H9 (cell line): Measurements from ENCODE around the gene CD300H. TPM values are rescaled to one million over a fixed set of nuclear protein-coding genes. Genes with fewer than 3 reads are reported as not detected.

Experiments
- DNase-seq: peaks from one replicate; pipeline ENCODE4 v3.0.0-alpha.2; 2017
- H2AFZ ChIP-seq: one replicate; pipeline ENCODE4 v1.6.1; 2013; ENCODE audit warnings: mild to moderate bottlenecking, low read length, control low read depth, moderate library complexity
- H2AK5ac ChIP-seq: 2 replicates; pipeline ENCODE4 v1.6.1; 2013; ENCODE audit warnings: low read length, control low read depth, mixed read lengths; ENCODE audit not compliant: insufficient read length
- H2BK120ac ChIP-seq: one replicate; pipeline ENCODE4 v1.6.1; 2013; ENCODE audit warnings: low read depth, mild to moderate bottlenecking, low read length, control low read depth, inconsistent platforms; ENCODE audit not compliant: poor library complexity, severe bottlenecking
- H2BK12ac ChIP-seq: 2 replicates; pipeline ENCODE4 v1.6.1; 2013; ENCODE audit warnings: low read length, control low read depth, mixed read lengths, low read depth; ENCODE audit not compliant: insufficient read length
- H2BK15ac ChIP-seq: 2 replicates; pipeline ENCODE4 v1.6.1; 2013; ENCODE audit warnings: low read depth, low read length, control low read depth
- H2BK20ac ChIP-seq: one replicate; pipeline ENCODE4 v1.6.1; 2013; ENCODE audit warnings: low read depth, mild to moderate bottlenecking, low read length, control low read depth, inconsistent platforms; ENCODE audit not compliant: poor library complexity, severe bottlenecking
- H2BK5ac ChIP-seq: 2 replicates; pipeline ENCODE4 v1.6.1; 2013; ENCODE audit warnings: low read length, control low read depth, mixed read lengths; ENCODE audit not compliant: insufficient read length
- H3K14ac ChIP-seq: 2 replicates; pipeline ENCODE4 v1.6.1; 2013; ENCODE audit warnings: low read length, control low read depth; ENCODE audit not compliant: insufficient read depth
- H3K18ac ChIP-seq: 2 replicates; pipeline ENCODE4 v1.6.1; 2013; ENCODE audit warnings: low read depth, mild to moderate bottlenecking, mixed read lengths, low read length, control low read depth; ENCODE audit not compliant: insufficient read length
- H3K23ac ChIP-seq: 2 replicates; pipeline ENCODE4 v1.6.1; 2013; ENCODE audit warnings: low read length, control low read depth, mixed read lengths, low read depth; ENCODE audit not compliant: insufficient read length
- H3K23me2 ChIP-seq: 2 replicates; pipeline ENCODE4 v1.6.1; 2013; ENCODE audit warnings: low read depth, mild to moderate bottlenecking, mixed read lengths, low read length, control low read depth; ENCODE audit not compliant: insufficient read length, poor library complexity, severe bottlenecking
- H3K27ac ChIP-seq: 2 replicates; pipeline ENCODE4 v1.5.1; 2013; ENCODE audit warnings: low read length, control low read depth, mixed read lengths, low read depth; ENCODE audit not compliant: insufficient read length
- H3K27me3 ChIP-seq: 2 replicates; pipeline ENCODE4 v1.6.1; 2013; ENCODE audit warnings: low read length, control low read depth, inconsistent platforms; ENCODE audit not compliant: insufficient read depth
- H3K4ac ChIP-seq: 2 replicates; pipeline ENCODE4 v1.6.1; 2013; ENCODE audit warnings: low read depth, mild to moderate bottlenecking, control low read depth, inconsistent platforms, low read length, moderate library complexity
- H3K4me1 ChIP-seq: 2 replicates; pipeline ENCODE4 v1.6.1; 2013; ENCODE audit warnings: low read length, control low read depth, inconsistent platforms; ENCODE audit not compliant: insufficient read depth
- H3K4me2 ChIP-seq: 2 replicates; pipeline ENCODE4 v1.6.1; 2013; ENCODE audit warnings: low read length, control low read depth, mixed read lengths; ENCODE audit not compliant: insufficient read length, insufficient read depth
- H3K56ac ChIP-seq: 2 replicates; pipeline ENCODE4 v1.6.1; 2013; ENCODE audit warnings: low read depth, mild to moderate bottlenecking, mixed read lengths, low read length, control low read depth; ENCODE audit not compliant: insufficient read length
- H3K79me1 ChIP-seq: 2 replicates; pipeline ENCODE4 v1.6.1; 2013; ENCODE audit warnings: low read depth, mild to moderate bottlenecking, moderate library complexity, low read length, control low read depth, inconsistent platforms; ENCODE audit not compliant: insufficient read depth, poor library complexity, severe bottlenecking
- H3K79me2 ChIP-seq: 2 replicates; pipeline ENCODE4 v1.6.1; 2013; ENCODE audit warnings: low read length, control low read depth, inconsistent platforms; ENCODE audit not compliant: insufficient read depth
- H3K9ac ChIP-seq: 2 replicates; pipeline ENCODE4 v1.6.1; 2013; ENCODE audit warnings: low read length, control low read depth, mixed read lengths; ENCODE audit not compliant: insufficient read length; ENCODE audit errors: extremely low read depth
- H3K9me3 ChIP-seq: one replicate; pipeline ENCODE4 v1.6.1; 2013; ENCODE audit warnings: low read depth, low read length, inconsistent platforms; ENCODE audit not compliant: control insufficient read depth
- H3T11ph ChIP-seq: one replicate; pipeline ENCODE4 v1.6.1; 2013; ENCODE audit warnings: mild to moderate bottlenecking, low read length, control low read depth, inconsistent platforms
- H4K20me1 ChIP-seq: one replicate; pipeline ENCODE4 v1.6.1; 2013; ENCODE audit not compliant: control insufficient read depth, insufficient read length, insufficient read depth
- H4K5ac ChIP-seq: 2 replicates; pipeline ENCODE4 v1.6.1; 2013; ENCODE audit warnings: low read depth, mild to moderate bottlenecking, mixed read lengths, low read length, control low read depth; ENCODE audit not compliant: insufficient read length
- H4K8ac ChIP-seq: replicated peaks from 2 replicates; pipeline ENCODE4 v1.6.1; 2013; ENCODE audit warnings: low read length, control low read depth, mixed read lengths, low read depth; ENCODE audit not compliant: insufficient read length
- H4K91ac ChIP-seq: 2 replicates; pipeline ENCODE4 v1.6.1; 2013; ENCODE audit warnings: low read depth, mild to moderate bottlenecking, moderate library complexity, mixed read lengths, low read length, control low read depth; ENCODE audit not compliant: insufficient read length
- H3K27ac Mint-ChIP-seq, 3 experiments: 2 replicates in 2 of 3; 3 replicates in 1 of 3; pipeline ENCODE4 v1.8.0; 2020 to 2021; ENCODE audit warnings: mixed read lengths in 3 of 3, mild to moderate bottlenecking in 1 of 3, moderate library complexity in 1 of 3
- H3K27me3 Mint-ChIP-seq: 2 replicates; pipeline ENCODE4 v1.8.0; 2021; ENCODE audit warnings: low read depth, mild to moderate bottlenecking, moderate library complexity, mixed read lengths
- H3K36me3 Mint-ChIP-seq, 3 experiments: 2 replicates in 2 of 3; 3 replicates in 1 of 3; pipeline ENCODE4 v1.8.0; 2020 to 2021; ENCODE audit warnings: low read depth in 3 of 3, mixed read lengths in 3 of 3; ENCODE audit not compliant: insufficient read depth in 1 of 3
- H3K4me1 Mint-ChIP-seq, 2 experiments: 2 replicates each; pipeline ENCODE4 v1.8.0; 2020; ENCODE audit warnings: mixed read lengths in 2 of 2
- H3K4me3 Mint-ChIP-seq, 2 experiments: 2 replicates in 1 of 2; 3 replicates in 1 of 2; pipeline ENCODE4 v1.8.0; 2020 to 2021; ENCODE audit warnings: mild to moderate bottlenecking in 2 of 2, mixed read lengths in 2 of 2, moderate library complexity in 1 of 2
- H3K9me3 Mint-ChIP-seq, 2 experiments: 2 replicates in 1 of 2; 3 replicates in 1 of 2; pipeline ENCODE4 v1.8.0; 2020; ENCODE audit warnings: mild to moderate bottlenecking in 2 of 2, mixed read lengths in 2 of 2, moderate library complexity in 1 of 2
- CTCF ChIP-seq: fragments of 200-600 bp; sonication (generic); conservative IDR thresholded peaks from 3 replicates; pipeline ENCODE4 v1.8.0; 2021; ENCODE audit warnings: antibody characterized with exemption, mild to moderate bottlenecking
- WGBS: extraction: QIAGEN DNeasy Blood & Tissue Kit; methylation state at CpG from one replicate; pipeline ENCODE4 v1.1.7; 2013; ENCODE audit warnings: missing lambda C conversion rate, low lambda C conversion rate, mixed read lengths; ENCODE audit not compliant: insufficient read length; ENCODE audit errors: extremely low coverage; 5-methylcytosine and 5-hydroxymethylcytosine counted together
- total RNA-seq: library from RNA; stranded (reverse); gene quantifications from 2 replicates; pipeline ENCODE4 v1.2.1, GENCODE V29; 2021

The CD300H gene
- total RNA-seq, 1 experiment from 2014 or later: not detected

GRCh38 chr17:74531231-74531761 lies 36.0 kb downstream of the CD300H start, which contains the start of gene CD300LB:
Gene CD300LB (minus strand): TSS chr17:74531475. CDS start chr17:74531350, 125 bp downstream.
- Mint-ChIP-seq H3K4me1 (peaks cover 8 to 10% of the 10 kb centered on the region in 2 experiments), H3K36me3 (no peaks in the 10 kb centered on the region; a peak in 2 of 7 replicates)

More at GRCh38 chr17:74531231-74531761, 36.0 kb downstream of the CD300H start, which contains the start of gene CD300LB:
- Mint-ChIP-seq H3K9me3 (no peaks in the 10 kb centered on the region; a peak in 2 of 5 replicates), H3K27me3 (peaks cover 54% of the 10 kb centered on the region), H3K27ac (peak within 1 kb of the TSS in 1 of 3 experiments; percentile 9; a peak in 1 of 7 replicates), H3K4me3 (no peak within 1 kb of the TSS)
- no CpG with 5 or more reads among the region's 10 CpGs for WGBS
- DNase-seq: peak; percentile 25
- H2BK20ac ChIP-seq: no peak within 1 kb of the TSS
- H4K8ac ChIP-seq: no peak within 1 kb of the TSS
- no peak within 1 kb of the TSS for H3K4ac ChIP-seq
- peaks cover 2% of the 10 kb centered on the region for H3K4me1 ChIP-seq
- H2AK5ac ChIP-seq: no peak within 1 kb of the TSS
- H3K27ac ChIP-seq: no peak within 1 kb of the TSS
- H4K91ac ChIP-seq: no peak within 1 kb of the TSS
- H3T11ph ChIP-seq: no peak within 1 kb of the TSS
- no peak within 1 kb of the TSS for H3K9ac ChIP-seq
- H3K27me3 ChIP-seq: no peaks in the 10 kb centered on the region; the same call in 1 of the 2 replicates
- no peak within 1 kb of the TSS for H2BK120ac ChIP-seq
- H3K9me3 ChIP-seq: no peaks in the 10 kb centered on the region
- no peak for TF ChIP-seq CTCF
- H3K79me2 ChIP-seq: no peaks in the 10 kb centered on the region
- no peaks in the 10 kb centered on the region for H4K20me1 ChIP-seq
- H2BK12ac ChIP-seq: peak within 1 kb of the TSS; percentile 98
- no peak within 1 kb of the TSS; the same call in 1 of the 2 replicates for H3K14ac ChIP-seq
- H3K4me2 ChIP-seq: no peak within 1 kb of the TSS
- H3K23ac ChIP-seq: no peak within 1 kb of the TSS
- no peak within 1 kb of the TSS for H3K56ac ChIP-seq
- no peak within 1 kb of the TSS for H2AFZ ChIP-seq
- no peak within 1 kb of the TSS for H2BK5ac ChIP-seq
- no peaks in the 10 kb centered on the region for H3K79me1 ChIP-seq
- H3K23me2 ChIP-seq: no peaks in the 10 kb centered on the region
- no peak within 1 kb of the TSS for H3K18ac ChIP-seq
- no peak within 1 kb of the TSS for H2BK15ac ChIP-seq
- no peak within 1 kb of the TSS for H4K5ac ChIP-seq
